Lower lobe of right lung (tissue), 2 donors: ENCODE data around the gene UBE3A. TPM values are rescaled to one million over a fixed set of nuclear protein-coding genes. Genes with fewer than 3 reads are reported as not detected.

Source experiments
- ATAC-seq, 2 donors: fragments of 200-7000 bp; cut with Tn5 transposase; one replicate each; pipeline ENCODE4 v1.9.1; 2020 to 2022; ENCODE audit warnings: mild to moderate bottlenecking in 2 of 2, moderate library complexity in 2 of 2
- DNase-seq: peaks from one replicate; pipeline ENCODE4 v3.0.0-alpha.2; 2020
- H3K27ac ChIP-seq: fragments of 200-600 bp; one replicate; pipeline ENCODE4 v1.8.0; 2022
- H3K27me3 ChIP-seq: fragments of 200-600 bp; one replicate; pipeline ENCODE4 v1.8.0; 2022; ENCODE audit warnings: low read depth
- H3K36me3 ChIP-seq: fragments of 200-600 bp; one replicate; pipeline ENCODE4 v1.8.0; 2022; ENCODE audit warnings: mild to moderate bottlenecking
- H3K4me1 ChIP-seq: fragments of 200-600 bp; one replicate; pipeline ENCODE4 v1.8.0; 2022
- H3K4me3 ChIP-seq: fragments of 200-600 bp; one replicate; pipeline ENCODE4 v1.8.0; 2022; ENCODE audit warnings: mild to moderate bottlenecking
- H3K9me3 ChIP-seq: fragments of 200-600 bp; one replicate; pipeline ENCODE4 v1.8.0; 2022
- CTCF ChIP-seq: fragments of 200-600 bp; IDR thresholded peaks from one replicate; pipeline ENCODE4 v1.8.0; 2022; ENCODE audit warnings: antibody characterized with exemption, mild to moderate bottlenecking
- intact Hi-C: fragments of 100-400 bp; cut with DNase I; formaldehyde crosslinking; loops from one replicate; pipeline ENCODE4 v1.11.0; 2022
- total RNA-seq: library from RNA; stranded (reverse); fragmentation: NEBNext Ultra II Directional; extraction: Animal tissue kit (Norgen Biotek cat#: 25700); gene quantifications from one replicate; pipeline ENCODE4 v1.2.1, GENCODE V29; 2021
- donor health status: DM: no; HTN: yes; CAD: no; lungs with severe emphysema.

Gene UBE3A
- total RNA-seq, 1 donor from 2014 or later: 86.1 TPM

GRCh38 chr15:25391971-25392721 lies 46.7 kb downstream of the UBE3A start:
- H3K27ac ChIP-seq: no peak overlapping the region
- H3K4me1 ChIP-seq: peaks cover 6% of the 10 kb centered on the region
- no peaks in the 10 kb centered on the region for H3K27me3 ChIP-seq
- no peak for TF ChIP-seq CTCF
- H3K36me3 ChIP-seq: peaks cover 7% of the 10 kb centered on the region
- ATAC-seq (no peak), DNase-seq (no peak)
- no peak overlapping the region for H3K4me3 ChIP-seq
- intact Hi-C loops: no loop called here
- H3K9me3 ChIP-seq: no peaks in the 10 kb centered on the region

GRCh38 chr15:25385986-25386385 lies 52.8 kb downstream of the UBE3A start:
- Histone ChIP-seq H3K9me3 (peaks cover 9% of the 10 kb centered on the region), H3K4me3 (no peak overlapping the region), H3K36me3 (no peaks in the 10 kb centered on the region), H3K27ac (no peak overlapping the region), H3K27me3 (no peaks in the 10 kb centered on the region), H3K4me1 (no peaks in the 10 kb centered on the region)
- ATAC-seq (no peak), DNase-seq (no peak)
- TF ChIP-seq CTCF: no peak
- intact Hi-C loops: no loop called here

DNA sequence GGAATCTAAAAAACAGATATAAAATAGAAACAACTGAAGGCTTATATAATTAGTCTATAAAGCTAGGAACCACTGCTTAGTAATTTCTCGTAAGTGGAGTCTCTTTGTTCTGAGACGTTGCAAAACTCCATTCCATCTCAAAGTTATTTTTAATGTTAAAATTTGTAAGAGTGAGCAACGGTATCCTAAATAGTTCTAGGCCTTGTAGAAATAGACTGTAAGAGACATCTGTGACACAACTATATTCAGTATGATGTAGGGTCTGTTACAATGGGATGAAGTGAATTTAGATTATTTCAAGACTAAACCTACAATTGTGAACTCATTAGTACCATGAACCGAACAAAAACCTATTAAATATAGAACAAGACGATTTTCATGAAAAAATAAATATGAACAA lies 57.2 kb downstream of the UBE3A start:
- intact Hi-C loops: no loop called here
- Histone ChIP-seq H3K4me3 (no peak overlapping the region), H3K27ac (no peak overlapping the region), H3K4me1 (no peaks in the 10 kb centered on the region), H3K27me3 (no peaks in the 10 kb centered on the region), H3K36me3 (peaks cover 7% of the 10 kb centered on the region), H3K9me3 (peaks cover 9% of the 10 kb centered on the region)
- no peak for TF ChIP-seq CTCF
- no peak for ATAC-seq
- no peak for DNase-seq

- intact Hi-C loops: no loop called here
These were observed 60.3 kb downstream of the UBE3A start for GRCh38 chr15:25378501-25378901.

GRCh38 chr15:25375557-25375956 lies 63.3 kb downstream of the UBE3A start:
- DNase-seq (no peak), ATAC-seq (no peak)
- no peaks in the 10 kb centered on the region for H3K9me3 ChIP-seq
- no peak overlapping the region for H3K4me3 ChIP-seq
- peaks cover 54% of the 10 kb centered on the region for H3K36me3 ChIP-seq
- no peaks in the 10 kb centered on the region for H3K27me3 ChIP-seq
- no peak overlapping the region for H3K27ac ChIP-seq
- H3K4me1 ChIP-seq: peaks cover 7% of the 10 kb centered on the region
- intact Hi-C loops: no loop called here
- TF ChIP-seq CTCF: no peak

More at GRCh38 chr15:25378501-25378901, 60.3 kb downstream of the UBE3A start:
- no peak for TF ChIP-seq CTCF
- peaks cover 4% of the 10 kb centered on the region for H3K9me3 ChIP-seq
- H3K27ac ChIP-seq: no peak overlapping the region
- DNase-seq: no peak
- no peak overlapping the region for H3K4me3 ChIP-seq
- ATAC-seq: no peak
- H3K27me3 ChIP-seq: no peaks in the 10 kb centered on the region
- H3K4me1 ChIP-seq: no peaks in the 10 kb centered on the region
- peaks cover 30% of the 10 kb centered on the region for H3K36me3 ChIP-seq
